HG03159 (cell line): ENCODE results near the gene XRN2.
"Not testable (repeated sequence)": the region's sequence is repeated elsewhere in the genome, so short reads cannot be mapped to it uniquely, and the experiment has no call there.

ENCODE experiments used
- ATAC-seq: cut with Tn5 transposase; IDR thresholded peaks from one replicate; pipeline ENCODE4 v1.9.1; 2021; ENCODE audit warnings: mild to moderate bottlenecking, moderate library complexity; ENCODE audit not compliant: unreplicated experiment

XRN2 gene

DNA sequence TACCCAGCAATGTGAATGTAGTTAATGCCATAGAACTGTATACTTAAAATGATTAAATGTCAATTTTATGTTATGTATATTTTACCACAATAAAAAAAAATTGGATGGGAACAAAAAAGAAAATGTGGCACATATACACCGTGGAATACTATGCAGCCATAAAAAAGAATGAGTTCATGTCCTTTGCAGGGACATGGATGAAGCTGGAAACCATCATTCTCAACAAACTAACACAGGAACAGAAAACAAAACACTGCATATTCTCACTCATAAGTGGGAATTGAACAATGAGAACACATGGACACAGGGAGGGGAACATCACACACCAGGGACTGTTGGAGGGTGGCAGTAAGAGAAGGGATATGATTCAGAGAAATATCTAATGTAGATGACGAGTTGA lies 116.0 kb downstream of the XRN2 start:
- ATAC-seq: not testable (repeated sequence)

DNA sequence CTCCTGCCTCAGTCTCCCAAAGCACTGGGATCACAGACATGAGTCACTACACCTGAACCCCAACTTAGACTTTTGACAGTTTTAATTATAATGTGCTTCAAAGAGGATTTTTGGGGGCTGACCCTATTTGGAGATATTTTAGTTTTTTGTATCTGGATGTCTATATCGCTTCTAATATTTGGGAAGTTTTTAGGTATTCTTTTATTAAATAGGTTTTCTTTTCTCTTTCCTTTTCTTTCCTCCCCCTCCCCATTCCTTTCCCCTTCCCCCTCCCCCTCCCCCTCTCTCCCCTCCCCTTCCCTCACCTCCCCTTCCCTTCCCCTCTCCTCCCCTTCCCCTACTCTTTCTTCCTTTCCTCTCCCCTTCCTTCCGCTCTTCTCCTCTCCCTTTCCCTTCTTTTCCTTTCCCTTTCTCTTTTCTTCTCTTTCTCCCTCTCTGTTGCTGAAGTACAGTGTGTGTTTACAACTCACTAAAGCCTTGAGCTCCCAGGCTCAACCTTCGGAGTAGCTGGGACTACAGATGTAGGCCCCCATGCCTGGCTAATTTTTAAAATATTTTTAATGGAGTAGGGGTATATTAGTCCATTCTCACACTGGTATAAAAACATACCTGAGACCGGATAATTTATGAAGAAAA lies 118.6 kb downstream of the XRN2 start:
- ATAC-seq: no peak

DNA sequence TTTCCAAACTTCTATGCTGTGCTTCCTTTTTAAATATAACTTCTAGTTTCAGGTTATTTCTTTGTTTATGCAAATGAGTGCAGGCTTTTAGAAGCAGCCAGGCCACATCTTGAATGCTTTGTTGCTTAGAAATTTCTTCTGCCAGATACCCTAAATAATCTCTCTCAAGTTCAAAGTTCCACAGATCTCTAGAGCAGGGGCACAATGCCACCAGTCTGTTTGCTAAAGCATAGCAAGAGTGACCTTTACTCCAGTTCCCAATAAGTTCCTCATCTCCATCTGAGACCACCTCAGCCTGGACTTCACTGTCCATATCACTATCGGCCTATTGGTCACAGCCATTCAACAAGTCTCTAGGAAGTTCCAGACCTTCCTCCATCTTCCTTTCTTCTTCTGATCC lies 120.6 kb downstream of the XRN2 start:
- not testable (repeated sequence) for ATAC-seq

DNA sequence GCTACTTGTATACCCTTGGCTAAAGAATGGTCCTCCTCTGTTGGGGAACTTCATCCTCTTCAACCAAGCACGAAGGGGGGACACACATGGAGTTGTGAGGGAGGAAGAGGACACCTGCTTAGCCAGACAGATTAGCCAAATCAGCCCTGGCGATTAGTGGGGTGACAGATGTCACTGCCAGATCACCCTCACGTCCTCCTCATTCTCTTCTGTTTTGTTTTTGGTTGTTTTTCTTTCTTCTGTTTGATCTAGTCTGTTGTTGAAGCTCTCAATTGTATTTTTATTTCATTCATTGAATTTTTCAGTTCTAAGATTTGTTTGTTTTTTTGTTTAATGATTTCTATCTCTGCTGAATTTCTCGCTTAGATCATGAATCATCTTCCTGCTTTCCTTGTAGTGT lies 121.7 kb downstream of the XRN2 start:
- ATAC-seq: no peak

DNA sequence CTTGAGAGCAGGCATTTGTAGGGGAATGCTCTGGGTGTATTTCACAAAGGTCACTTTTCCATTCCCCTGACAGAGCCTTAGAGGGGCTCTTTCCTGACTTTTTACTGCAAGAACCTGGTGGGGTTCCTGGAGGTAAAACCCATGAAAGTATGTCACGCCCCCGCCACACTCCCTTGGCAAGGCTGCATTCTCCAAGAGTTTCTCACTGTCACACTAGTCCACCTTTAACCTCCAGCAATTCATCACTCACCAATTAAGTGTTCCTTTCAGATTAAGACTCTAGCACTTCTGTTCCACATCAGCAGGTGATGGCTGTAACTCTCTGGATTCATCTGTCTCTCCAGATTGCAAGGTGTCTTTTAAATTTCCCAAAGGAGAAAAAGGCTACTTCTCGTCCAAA lies 126.9 kb downstream of the XRN2 start:
- ATAC-seq: no peak

DNA sequence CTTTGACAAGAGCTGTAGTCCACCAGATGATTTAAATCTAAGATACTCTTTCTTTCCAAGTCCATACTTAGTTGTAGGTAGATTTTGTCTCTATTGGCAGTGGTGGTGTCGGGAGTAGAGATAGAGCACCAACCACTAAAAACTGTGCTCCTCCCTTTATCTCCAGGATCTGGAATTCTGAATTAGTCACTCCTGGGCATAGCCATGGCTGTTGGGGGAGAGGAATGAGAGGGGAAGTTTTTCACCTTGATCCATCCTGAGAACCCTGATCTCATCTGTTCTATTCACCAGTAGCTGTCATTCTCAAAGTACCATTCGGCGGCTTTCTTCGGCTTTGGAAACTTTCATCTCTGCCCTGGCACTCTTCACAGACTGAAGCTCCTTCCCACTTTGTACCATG lies 129.8 kb downstream of the XRN2 start:
- ATAC-seq: no peak

DNA sequence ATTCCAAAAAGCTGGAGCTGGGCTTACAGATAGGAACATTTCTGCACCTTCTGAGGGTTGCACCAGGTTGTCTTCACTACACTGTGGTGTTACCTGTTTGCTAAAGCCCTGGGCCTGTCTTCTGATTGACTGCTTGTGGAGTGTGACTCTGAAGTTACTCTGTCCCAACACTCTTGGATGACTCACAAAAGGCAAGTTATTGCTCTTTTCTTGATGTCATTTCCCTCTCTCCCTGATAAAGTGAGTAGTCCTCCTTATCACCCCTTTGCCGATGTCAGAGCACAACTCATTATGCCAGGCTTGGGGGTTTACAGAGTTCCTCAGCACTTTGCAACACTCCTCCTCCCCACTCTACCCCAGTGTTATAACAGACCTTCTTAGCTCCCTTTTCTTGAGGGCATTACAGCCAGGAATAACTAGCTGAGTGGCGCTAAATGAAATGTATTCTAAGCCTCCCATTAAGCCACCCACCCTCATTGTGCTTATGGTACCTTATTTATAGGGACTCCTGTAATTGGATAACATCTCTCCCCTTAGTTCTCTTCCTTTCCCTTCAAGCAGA lies 130.3 kb downstream of the XRN2 start:
- no peak for ATAC-seq

DNA sequence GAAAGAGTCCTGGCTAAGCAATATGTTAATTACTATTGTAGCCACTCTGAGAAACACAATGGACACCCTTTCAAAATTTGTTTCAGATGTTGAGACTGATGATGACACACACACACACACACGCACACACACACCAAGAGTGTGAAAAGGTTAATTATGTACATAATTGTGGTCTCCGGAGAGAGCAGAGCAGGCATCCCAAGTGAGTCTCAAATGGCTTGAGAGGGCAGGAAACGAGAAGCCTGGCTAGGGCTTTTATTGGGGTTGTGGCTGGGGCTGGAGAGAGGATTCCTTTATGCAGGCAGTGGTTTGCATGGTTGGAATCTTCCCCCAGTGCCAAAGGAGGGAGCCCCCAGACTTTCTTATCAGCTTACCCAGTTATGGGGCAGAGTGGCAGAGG lies 132.4 kb downstream of the XRN2 start:
- no peak for ATAC-seq

DNA sequence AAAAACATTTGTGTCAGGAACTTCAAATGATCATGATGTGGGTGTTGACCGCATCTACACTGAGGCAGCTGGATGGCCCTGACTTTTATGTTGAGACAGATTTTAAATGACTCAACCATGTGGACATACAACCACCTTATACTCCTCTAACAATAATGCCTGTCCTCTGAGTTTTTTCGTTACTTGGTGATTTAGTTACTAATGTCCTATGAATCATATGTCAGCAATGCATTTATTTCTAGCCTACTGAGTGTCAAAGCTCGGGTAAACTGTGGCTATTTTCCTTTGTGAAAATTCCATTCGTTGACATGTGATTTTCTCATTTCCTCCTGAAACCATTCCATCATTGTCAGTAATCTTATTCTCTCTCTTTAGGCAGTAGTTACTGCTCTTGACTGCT lies 133.1 kb downstream of the XRN2 start:
- ATAC-seq: no peak

DNA sequence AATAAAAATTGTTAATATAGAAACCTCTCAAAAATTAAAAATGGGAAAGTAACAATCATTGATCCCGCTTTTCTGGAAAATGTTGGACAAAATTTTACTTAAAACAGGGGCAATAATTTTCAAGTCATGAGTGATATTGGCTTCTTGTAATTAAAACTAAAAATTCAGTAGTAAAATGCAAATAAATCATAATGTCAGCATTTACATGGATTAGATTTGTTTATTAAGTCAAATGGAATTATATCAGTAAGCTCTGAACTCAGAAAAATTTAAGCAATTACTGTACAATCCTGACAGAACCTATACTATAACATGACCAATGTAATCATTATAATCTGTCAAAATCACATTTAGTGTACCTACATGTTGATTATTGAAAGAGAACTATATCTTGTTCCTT lies 134.1 kb downstream of the XRN2 start:
- ATAC-seq: no peak

DNA sequence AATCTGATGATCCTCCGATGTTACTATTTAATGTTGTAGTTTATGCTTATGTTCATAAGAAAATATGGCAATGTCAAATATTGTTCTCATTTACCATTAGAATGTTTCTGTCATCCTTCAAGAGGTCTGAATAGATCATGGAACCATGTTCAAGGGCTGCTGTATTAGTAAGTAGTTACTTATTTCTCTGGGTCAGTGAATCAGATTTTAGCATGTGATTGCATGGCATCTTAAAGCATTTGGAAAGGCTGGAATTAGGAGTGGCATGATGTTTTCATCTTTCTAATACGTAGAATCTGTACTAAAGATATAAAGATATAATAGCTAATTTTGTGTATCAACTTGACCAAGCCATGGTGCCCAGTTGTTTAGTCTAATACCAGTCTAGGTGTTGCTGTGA lies 134.7 kb downstream of the XRN2 start:
- no peak for ATAC-seq
